NCI-H1092 treated with DMSO at 0.1 percent for 48 hours (cell line): Measurements from ENCODE around the gene OOSP3.
"Not testable (repeated sequence)": the region's sequence is repeated elsewhere in the genome, so short reads cannot be mapped to it uniquely, and the experiment has no call there.

Source experiments
- DNase-seq: peaks from one replicate; lab custom pipeline; 2025; lab: John Stamatoyannopoulos, UW

The OOSP3 gene

GRCh38 chr11:59878575-59878974, at the start of gene OOSP3:
OOSP3 (plus strand) TSS chr11:59878782; CDS start chr11:59878809, 27 bp downstream.
- no peak for DNase-seq

- no peak for DNase-seq
These were observed 49.2 kb upstream of the OOSP3 start for GRCh38 chr11:59829358-59829757.

- DNase-seq, result no peak
These were observed 45.0 kb upstream of the OOSP3 start for GRCh38 chr11:59833602-59834001.

- DNase-seq, result no peak
These were observed 39.0 kb upstream of the OOSP3 start for GRCh38 chr11:59839615-59840014.

- DNase-seq, result no peak
These were observed 37.1 kb upstream of the OOSP3 start for GRCh38 chr11:59841514-59841913.

GRCh38 chr11:59842316-59842715, 36.3 kb upstream of the OOSP3 start:
- no peak for DNase-seq

GRCh38 chr11:59845399-59845798, 33.2 kb upstream of the OOSP3 start, which contains the start of gene CBLIF:
CBLIF (minus strand) TSS chr11:59845499; CDS start chr11:59845453, 46 bp downstream.
- DNase-seq, result no peak

GRCh38 chr11:59846556-59846955, 32.0 kb upstream of the OOSP3 start:
- DNase-seq, result no peak

GRCh38 chr11:59847626-59848025, 31.0 kb upstream of the OOSP3 start:
- no peak for DNase-seq

- DNase-seq, result not testable (repeated sequence)
These were observed 30.1 kb upstream of the OOSP3 start for GRCh38 chr11:59848439-59848838.

GRCh38 chr11:59849129-59849528, 29.5 kb upstream of the OOSP3 start:
- no peak for DNase-seq

GRCh38 chr11:59849551-59849950, 29.0 kb upstream of the OOSP3 start:
- not testable (repeated sequence) for DNase-seq

GRCh38 chr11:59851416-59851815, 27.2 kb upstream of the OOSP3 start:
- not testable (repeated sequence) for DNase-seq

- no peak for DNase-seq
These were observed 23.7 kb upstream of the OOSP3 start for GRCh38 chr11:59854871-59855270.

GRCh38 chr11:59857439-59858434, 20.8 kb upstream of the OOSP3 start:
- DNase-seq, result no peak

- no peak for DNase-seq
These were observed 18.9 kb upstream of the OOSP3 start for GRCh38 chr11:59859673-59860072.

GRCh38 chr11:59862252-59862651, 16.3 kb upstream of the OOSP3 start:
- DNase-seq, result no peak

- no peak for DNase-seq
These were observed 13.6 kb upstream of the OOSP3 start for GRCh38 chr11:59865031-59865430.

- DNase-seq, result no peak
These were observed 12.2 kb upstream of the OOSP3 start, which contains the start of gene TCN1 for GRCh38 chr11:59866397-59866796. TCN1 (minus strand) TSS chr11:59866487; CDS start chr11:59866470, 17 bp downstream.

GRCh38 chr11:59866836-59867235, 11.7 kb upstream of the OOSP3 start:
- no peak for DNase-seq

GRCh38 chr11:59867946-59868345, 10.6 kb upstream of the OOSP3 start:
- DNase-seq, result no peak

- DNase-seq, result no peak
These were observed 6.5 kb upstream of the OOSP3 start for GRCh38 chr11:59872076-59872475.

GRCh38 chr11:59875856-59876519, 2.6 kb upstream of the OOSP3 start:
- DNase-seq, result no peak
